HEK293T (cell line): ENCODE measurements around the gene LSM14B.

Source experiments
- CTCF ChIA-PET: fragments of 350-600 bp; formaldehyde crosslinking; extraction: SDS; loops from one replicate; lab custom pipeline; 2021; ENCODE audit warnings: antibody characterized with exemption, inconsistent platforms; lab: Yijun Ruan, JAX
- POLR2A ChIA-PET: fragments of 350-600 bp; formaldehyde crosslinking; extraction: SDS; loops from one replicate; lab custom pipeline; 2020; ENCODE audit warnings: antibody characterized with exemption, inconsistent platforms; lab: Yijun Ruan, JAX
- DNase-seq: peaks from one replicate; pipeline ENCODE4 v3.0.0; 2012; ENCODE audit warnings: mixed read lengths; ENCODE audit errors: extremely low spot score
- ARNT ChIP-seq: fragments of 450-650 bp; IDR thresholded peaks from 2 replicates; pipeline ENCODE4 v1.6.1; 2017; ENCODE audit warnings: mild to moderate bottlenecking
- BHLHE40 ChIP-seq: fragments of 450-650 bp; IDR thresholded peaks from 2 replicates; pipeline ENCODE4 v1.6.1; 2016; ENCODE audit warnings: mild to moderate bottlenecking, moderate library complexity, borderline replicate concordance
- CTBP1 ChIP-seq: fragments of 450-650 bp; IDR thresholded peaks from 2 replicates; pipeline ENCODE4 v1.6.1; 2016; ENCODE audit warnings: borderline replicate concordance
- ELF4 ChIP-seq: fragments of 450-650 bp; IDR thresholded peaks from 2 replicates; pipeline ENCODE4 v1.6.1; 2017; ENCODE audit warnings: antibody characterized with exemption
- FOXA1 ChIP-seq: fragments of 450-650 bp; IDR thresholded peaks from 2 replicates; pipeline ENCODE4 v1.6.1; 2016; ENCODE audit warnings: mild to moderate bottlenecking
- FOXK2 ChIP-seq: fragments of 450-650 bp; IDR thresholded peaks from 2 replicates; pipeline ENCODE4 v1.6.1; 2016; ENCODE audit warnings: mild to moderate bottlenecking
- FOXM1 ChIP-seq: fragments of 450-650 bp; IDR thresholded peaks from 2 replicates; pipeline ENCODE4 v1.6.1; 2017; ENCODE audit warnings: mild to moderate bottlenecking, borderline replicate concordance
- HDGF ChIP-seq: fragments of 450-650 bp; IDR thresholded peaks from 2 replicates; pipeline ENCODE4 v1.6.1; 2017; ENCODE audit warnings: antibody characterized with exemption, borderline replicate concordance
- L3MBTL2 ChIP-seq: fragments of 450-650 bp; conservative IDR thresholded peaks from 2 replicates; pipeline ENCODE4 v1.6.1; 2016; ENCODE audit warnings: mild to moderate bottlenecking
- LEF1 ChIP-seq: fragments of 450-650 bp; IDR thresholded peaks from 2 replicates; pipeline ENCODE4 v1.6.1; 2017; ENCODE audit warnings: mild to moderate bottlenecking, borderline replicate concordance
- NFRKB ChIP-seq: fragments of 450-650 bp; IDR thresholded peaks from 2 replicates; pipeline ENCODE4 v1.6.1; 2016; ENCODE audit warnings: mild to moderate bottlenecking, moderate library complexity
- SP1 ChIP-seq: fragments of 450-650 bp; IDR thresholded peaks from 2 replicates; pipeline ENCODE4 v1.6.1; 2017
- SUZ12 ChIP-seq: fragments of 450-650 bp; IDR thresholded peaks from 2 replicates; pipeline ENCODE4 v1.6.1; 2016; ENCODE audit warnings: mild to moderate bottlenecking
- TARDBP ChIP-seq: fragments of 450-650 bp; IDR thresholded peaks from 2 replicates; pipeline ENCODE4 v1.6.1; 2016
- ZNF384 ChIP-seq: fragments of 450-650 bp; IDR thresholded peaks from 2 replicates; pipeline ENCODE4 v1.6.1; 2016
- TF ChIP-seq, protein P1 (sequence below): fragments of 450-650 bp; IDR thresholded peaks from 2 replicates; pipeline ENCODE4 v1.6.1; 2016

The LSM14B gene

GRCh38 chr20:62087227-62087626 lies 35.0 kb upstream of the LSM14B start:
- TF ChIP-seq ARNT = no peak
- TF ChIP-seq TARDBP = no peak
- TF ChIP-seq, protein P1, sequence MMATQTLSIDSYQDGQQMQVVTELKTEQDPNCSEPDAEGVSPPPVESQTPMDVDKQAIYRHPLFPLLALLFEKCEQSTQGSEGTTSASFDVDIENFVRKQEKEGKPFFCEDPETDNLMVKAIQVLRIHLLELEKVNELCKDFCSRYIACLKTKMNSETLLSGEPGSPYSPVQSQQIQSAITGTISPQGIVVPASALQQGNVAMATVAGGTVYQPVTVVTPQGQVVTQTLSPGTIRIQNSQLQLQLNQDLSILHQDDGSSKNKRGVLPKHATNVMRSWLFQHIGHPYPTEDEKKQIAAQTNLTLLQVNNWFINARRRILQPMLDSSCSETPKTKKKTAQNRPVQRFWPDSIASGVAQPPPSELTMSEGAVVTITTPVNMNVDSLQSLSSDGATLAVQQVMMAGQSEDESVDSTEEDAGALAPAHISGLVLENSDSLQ = no peak
- TF ChIP-seq NFRKB = no peak
- no peak for TF ChIP-seq BHLHE40
- TF ChIP-seq CTBP1 = no peak
- TF ChIP-seq ELF4 = no peak
- no peak for TF ChIP-seq HDGF
- ChIA-PET CTCF (no interaction called here), POLR2A (interaction anchor here (4.2 kb wide), 1 partner anchor 21 kb away, joined by 16 read pairs; the partner anchor contains the start of gene TAF4)
- no peak for DNase-seq

DNA sequence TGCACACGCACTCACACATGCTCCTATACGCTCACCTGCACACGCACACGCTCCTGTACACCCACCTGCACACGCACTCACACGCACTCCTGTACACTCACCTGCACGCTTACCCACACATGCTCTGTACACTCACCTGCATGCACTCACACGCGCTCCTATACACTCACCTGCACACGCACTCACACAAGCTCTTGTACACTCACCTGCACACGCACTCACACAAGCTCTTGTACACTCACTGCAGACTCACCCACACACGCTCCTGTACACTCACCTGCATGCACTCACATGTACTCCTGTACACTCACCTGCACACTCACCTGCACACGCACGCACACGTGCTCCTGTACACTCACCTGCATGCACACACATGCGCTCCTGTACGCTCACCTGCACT lies 34.6 kb upstream of the LSM14B start:
- TF ChIP-seq ZNF384 = no peak
- TF ChIP-seq ARNT = no peak
- no peak for TF ChIP-seq NFRKB
- no peak for TF ChIP-seq FOXA1
- TF ChIP-seq, protein P1 = no peak
- TF ChIP-seq L3MBTL2 = no peak
- no peak for TF ChIP-seq LEF1
- TF ChIP-seq FOXK2 = no peak
- no peak for TF ChIP-seq HDGF
- TF ChIP-seq TARDBP = no peak
- TF ChIP-seq SUZ12 = no peak
- no peak for TF ChIP-seq FOXM1
- no peak for TF ChIP-seq ELF4
- no peak for TF ChIP-seq CTBP1
- no peak for TF ChIP-seq BHLHE40
- TF ChIP-seq SP1 = no peak
- ChIA-PET CTCF (no interaction called here), POLR2A (interaction anchor here (4.2 kb wide), 1 partner anchor 21 kb away, joined by 16 read pairs; the partner anchor contains the start of gene TAF4)
- no peak for DNase-seq

DNA sequence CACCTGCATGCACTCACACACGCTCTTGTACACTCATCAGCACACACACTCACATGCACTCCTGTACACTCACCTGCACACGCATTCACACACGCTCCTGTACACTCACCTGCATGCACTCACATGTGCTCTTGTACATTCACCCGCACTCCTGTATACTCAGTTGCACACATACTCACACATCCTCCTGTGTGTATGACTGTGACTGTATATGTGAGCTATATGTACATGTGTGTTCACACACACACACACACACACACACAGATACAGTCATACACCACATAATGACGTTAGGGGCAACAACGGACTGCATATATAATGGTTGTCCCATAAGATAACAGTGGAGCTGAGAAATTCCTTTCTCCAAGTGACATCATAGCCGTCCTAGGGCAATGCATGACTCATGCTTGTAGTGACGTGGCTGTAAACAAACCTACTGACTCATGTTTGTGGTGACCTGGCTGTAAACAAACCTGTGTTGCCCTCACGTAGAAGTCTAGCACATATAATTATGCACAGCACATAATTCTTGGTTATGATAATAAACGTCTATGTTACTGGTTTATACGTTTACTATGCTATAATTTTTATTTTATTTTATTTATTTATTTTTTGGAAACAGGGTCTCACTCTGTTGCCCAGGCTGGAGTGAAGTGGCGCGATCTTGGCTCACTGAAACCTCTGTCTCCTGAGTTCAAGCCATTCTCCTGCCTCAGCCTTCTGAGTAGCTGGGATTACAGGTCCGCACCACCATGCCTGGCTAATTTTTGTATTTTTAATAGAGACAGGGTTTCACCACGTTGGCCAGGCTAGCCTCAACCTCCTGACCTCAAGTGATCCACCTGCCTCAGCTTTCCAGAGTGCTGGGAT lies 33.8 kb upstream of the LSM14B start:
- ChIA-PET POLR2A (interaction anchor here (0.9 to 4.2 kb wide), 2 partner anchors 10 to 22 kb away, joined by 3 to 16 read pairs; partner anchors contain the start of gene TAF4), CTCF (no interaction called here)
- no peak for TF ChIP-seq FOXM1
- no peak for TF ChIP-seq NFRKB
- TF ChIP-seq ARNT = no peak
- DNase-seq = no peak

- POLR2A ChIA-PET = interaction anchor here (0.9 to 4.2 kb wide), 3 partner anchors 9 to 32 kb away, joined by 3 to 16 read pairs (median 4); partner anchors contain the start of gene TAF4
- CTCF ChIA-PET = no interaction called here
- DNase-seq = no peak
- TF ChIP-seq CTBP1 (no peak), ZNF384 (no peak), SUZ12 (no peak), ARNT (no peak), LEF1 (no peak), ELF4 (no peak), SP1 (no peak), BHLHE40 (no peak), FOXA1 (no peak), TARDBP (no peak), NFRKB (no peak), HDGF (no peak), FOXK2 (no peak), L3MBTL2 (no peak), FOXM1 (no peak)
- TF ChIP-seq, protein P1 = no peak
Observed at GRCh38 chr20:62089393-62089792, 32.9 kb upstream of the LSM14B start.

DNA sequence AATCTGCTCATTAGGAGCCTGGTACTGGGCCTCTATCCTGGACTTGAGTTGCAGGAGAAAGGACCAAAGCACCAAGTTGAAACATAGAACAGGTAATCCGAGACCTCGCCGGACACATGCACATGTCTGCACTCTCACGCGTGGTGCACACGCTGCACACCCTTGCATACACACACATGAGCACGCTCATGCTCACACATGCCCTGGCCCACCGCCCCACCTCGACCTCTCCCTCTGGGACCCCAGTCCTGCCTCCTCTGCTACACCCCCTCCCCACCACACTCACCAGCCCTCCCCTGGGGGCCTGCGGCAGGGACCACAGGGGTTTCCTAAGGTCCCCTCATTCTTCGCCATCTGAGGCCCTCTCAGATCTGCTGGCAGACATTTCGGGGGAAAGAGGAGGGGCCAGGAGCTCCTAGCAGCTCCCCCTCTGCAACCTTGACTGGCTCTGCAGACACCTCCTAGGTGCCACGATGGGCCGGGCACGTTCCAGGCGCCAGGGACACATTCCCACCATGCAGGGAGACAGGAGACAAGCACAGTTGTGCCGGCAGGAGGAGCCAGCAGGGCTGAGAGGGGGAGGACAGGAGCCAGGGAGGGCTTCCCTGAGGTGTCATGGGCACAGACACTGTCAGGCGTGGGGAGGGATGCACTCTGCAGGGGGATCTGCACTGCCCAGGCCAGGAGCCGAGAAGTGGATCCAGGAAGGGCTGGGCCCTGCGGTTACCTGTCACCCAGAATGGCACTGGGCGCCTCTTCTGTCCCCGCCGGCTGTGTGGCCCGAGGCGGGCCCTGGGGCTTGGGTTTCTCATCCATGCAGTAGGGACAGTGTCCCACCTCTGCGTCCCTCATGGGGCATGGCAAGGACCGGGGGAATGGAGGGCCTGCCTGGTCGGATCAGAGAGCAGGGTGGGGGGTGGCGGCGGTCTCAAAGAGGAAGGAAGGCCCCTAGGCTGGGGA lies 25.6 kb upstream of the LSM14B start:
- ChIA-PET POLR2A (no interaction called here), CTCF (no interaction called here)
- TF ChIP-seq SUZ12 = no peak
- no peak for TF ChIP-seq NFRKB
- TF ChIP-seq CTBP1 = no peak
- TF ChIP-seq HDGF = no peak
- no peak for TF ChIP-seq ELF4
- TF ChIP-seq ZNF384 = no peak
- TF ChIP-seq TARDBP = no peak
- no peak for TF ChIP-seq L3MBTL2
- TF ChIP-seq FOXM1 = no peak
- TF ChIP-seq FOXA1 = no peak
- TF ChIP-seq LEF1 = no peak
- TF ChIP-seq BHLHE40 = no peak
- DNase-seq = no peak
